DOHH2 (cell line): ENCODE measurements around the gene XKR8.

Source experiments
- H3F3A ChIP-seq: fragments of 200-600 bp; sonication (generic), shearing (Covaris generic); 2 replicates; pipeline ENCODE4 v1.6.0; 2016; ENCODE audit warnings: antibody characterized with exemption, mild to moderate bottlenecking; ENCODE audit not compliant: control insufficient read depth, insufficient read depth
- H3K27ac ChIP-seq: fragments of 200-600 bp; sonication (generic); 2 replicates; pipeline ENCODE4 v1.5.1; 2014; ENCODE audit warnings: low read depth, mild to moderate bottlenecking, low read length, moderate library complexity
- H3K27me3 ChIP-seq: fragments of 200-600 bp; sonication (generic); 2 replicates; pipeline ENCODE4 v1.6.1; 2014; ENCODE audit warnings: mild to moderate bottlenecking, low read length, mixed read lengths; ENCODE audit not compliant: control insufficient read depth
- H3K36me3 ChIP-seq: fragments of 200-600 bp; sonication (generic); 2 replicates; pipeline ENCODE4 v1.6.1; 2014; ENCODE audit warnings: mild to moderate bottlenecking, low read length, moderate library complexity, mixed read lengths; ENCODE audit not compliant: control insufficient read depth
- H3K4me1 ChIP-seq: fragments of 200-600 bp; sonication (generic); 2 replicates; pipeline ENCODE4 v1.6.1; 2014; ENCODE audit warnings: mild to moderate bottlenecking, low read length, mixed read lengths; ENCODE audit not compliant: control insufficient read depth
- H3K4me2 ChIP-seq: fragments of 200-600 bp; sonication (generic); 2 replicates; pipeline ENCODE4 v1.6.0; 2014; ENCODE audit warnings: mild to moderate bottlenecking, low read length, moderate library complexity
- H3K4me3 ChIP-seq: fragments of 200-600 bp; sonication (generic); 2 replicates; pipeline ENCODE4 v1.5.1; 2014; ENCODE audit warnings: mild to moderate bottlenecking, low read length, mixed read lengths
- H3K79me2 ChIP-seq: fragments of 200-600 bp; sonication (generic); 2 replicates; pipeline ENCODE4 v1.6.1; 2014; ENCODE audit warnings: mild to moderate bottlenecking, low read length, mixed read lengths; ENCODE audit not compliant: control insufficient read depth
- H3K9me2 ChIP-seq: fragments of 200-600 bp; sonication (generic); replicated peaks from 2 replicates; pipeline ENCODE4 v1.6.1; 2014; ENCODE audit warnings: mild to moderate bottlenecking, low read length, mixed read lengths; ENCODE audit not compliant: control insufficient read depth
- H3K9me3 ChIP-seq: fragments of 200-600 bp; sonication (generic); 2 replicates; pipeline ENCODE4 v1.6.1; 2014; ENCODE audit warnings: antibody characterized with exemption, low read length, mixed read lengths; ENCODE audit not compliant: control insufficient read depth, insufficient read depth
- H4K20me1 ChIP-seq: fragments of 200-600 bp; sonication (generic); 2 replicates; pipeline ENCODE4 v1.6.0; 2014; ENCODE audit warnings: low read depth, mild to moderate bottlenecking, antibody characterized with exemption, low read length, moderate library complexity; ENCODE audit not compliant: control insufficient read depth, insufficient read depth
- EZH2phosphoT487 ChIP-seq: fragments of 200-600 bp; sonication (generic); IDR thresholded peaks from 2 replicates; pipeline ENCODE4 v1.6.1; 2017; ENCODE audit warnings: borderline replicate concordance, mild to moderate bottlenecking, antibody characterized with exemption, low read length, moderate library complexity, mixed read lengths
- TF ChIP-seq, protein P1 (sequence below): fragments of 200-600 bp; sonication (generic); IDR thresholded peaks from one replicate; pipeline ENCODE4 v1.5.1; 2014; ENCODE audit warnings: antibody characterized with exemption, mild to moderate bottlenecking, low read depth, low read length; ENCODE audit not compliant: poor library complexity, severe bottlenecking

Gene XKR8

DNA sequence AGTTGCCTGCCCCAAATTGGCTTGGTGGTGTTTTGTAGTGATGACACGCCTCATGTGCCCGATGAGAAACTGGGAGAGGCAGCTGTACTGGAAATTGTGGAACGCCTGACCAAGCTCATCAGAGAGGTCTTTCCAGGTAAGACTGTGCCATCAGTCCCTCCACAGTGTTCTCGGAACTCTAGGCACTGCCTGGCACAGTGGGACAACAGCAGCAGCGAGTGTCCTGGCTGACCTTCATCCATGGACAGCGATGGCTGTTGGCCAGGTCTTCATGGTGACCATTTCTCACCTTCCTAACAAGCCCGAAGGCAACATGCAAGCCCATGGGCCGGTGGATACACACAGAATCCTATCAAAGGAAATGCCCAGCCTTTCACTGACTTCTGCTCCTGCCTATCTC lies 10.7 kb upstream of the XKR8 start:
- no peaks in the 10 kb centered on the region for H3K9me2 ChIP-seq
- H3K4me3 ChIP-seq = no peak overlapping the region
- H3F3A ChIP-seq = no peaks in the 10 kb centered on the region
- H3K27me3 ChIP-seq = no peaks in the 10 kb centered on the region
- H3K9me3 ChIP-seq = no peaks in the 10 kb centered on the region
- no peaks in the 10 kb centered on the region for H3K36me3 ChIP-seq
- no peak for TF ChIP-seq EZH2phosphoT487
- TF ChIP-seq, protein P1, sequence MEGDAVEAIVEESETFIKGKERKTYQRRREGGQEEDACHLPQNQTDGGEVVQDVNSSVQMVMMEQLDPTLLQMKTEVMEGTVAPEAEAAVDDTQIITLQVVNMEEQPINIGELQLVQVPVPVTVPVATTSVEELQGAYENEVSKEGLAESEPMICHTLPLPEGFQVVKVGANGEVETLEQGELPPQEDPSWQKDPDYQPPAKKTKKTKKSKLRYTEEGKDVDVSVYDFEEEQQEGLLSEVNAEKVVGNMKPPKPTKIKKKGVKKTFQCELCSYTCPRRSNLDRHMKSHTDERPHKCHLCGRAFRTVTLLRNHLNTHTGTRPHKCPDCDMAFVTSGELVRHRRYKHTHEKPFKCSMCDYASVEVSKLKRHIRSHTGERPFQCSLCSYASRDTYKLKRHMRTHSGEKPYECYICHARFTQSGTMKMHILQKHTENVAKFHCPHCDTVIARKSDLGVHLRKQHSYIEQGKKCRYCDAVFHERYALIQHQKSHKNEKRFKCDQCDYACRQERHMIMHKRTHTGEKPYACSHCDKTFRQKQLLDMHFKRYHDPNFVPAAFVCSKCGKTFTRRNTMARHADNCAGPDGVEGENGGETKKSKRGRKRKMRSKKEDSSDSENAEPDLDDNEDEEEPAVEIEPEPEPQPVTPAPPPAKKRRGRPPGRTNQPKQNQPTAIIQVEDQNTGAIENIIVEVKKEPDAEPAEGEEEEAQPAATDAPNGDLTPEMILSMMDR = no peak
- H3K79me2 ChIP-seq = no peaks in the 10 kb centered on the region
- no peaks in the 10 kb centered on the region for H4K20me1 ChIP-seq
- H3K4me1 ChIP-seq = no peaks in the 10 kb centered on the region
- H3K4me2 ChIP-seq = no peak overlapping the region
- no peak overlapping the region for H3K27ac ChIP-seq

DNA sequence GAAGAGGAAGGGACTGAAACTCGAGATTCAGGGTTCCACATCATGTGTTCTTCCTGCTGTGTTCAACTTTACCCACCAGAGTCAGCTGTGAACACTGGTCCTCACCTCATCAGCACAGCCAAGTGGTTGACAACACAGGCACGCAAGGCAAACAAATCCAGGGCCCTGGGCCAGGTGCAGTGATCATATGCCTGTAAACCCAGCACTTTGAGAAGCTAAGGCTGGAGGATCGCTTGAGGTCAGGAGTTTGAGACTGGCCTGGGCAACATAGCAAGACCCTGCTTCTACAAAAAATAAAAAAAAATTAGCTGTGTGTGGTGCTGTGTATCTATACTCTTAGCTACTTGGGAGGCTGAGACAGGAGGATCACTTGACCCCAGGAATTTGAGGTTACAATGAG lies 8.4 kb upstream of the XKR8 start:
- H3K4me3 ChIP-seq = no peak overlapping the region
- H3K9me2 ChIP-seq = no peaks in the 10 kb centered on the region
- H3K27ac ChIP-seq = no peak overlapping the region
- no peaks in the 10 kb centered on the region for H4K20me1 ChIP-seq
- TF ChIP-seq, protein P1 = no peak
- TF ChIP-seq EZH2phosphoT487 = no peak
- no peak overlapping the region for H3K4me2 ChIP-seq
- H3K36me3 ChIP-seq = no peaks in the 10 kb centered on the region
- H3F3A ChIP-seq = no peaks in the 10 kb centered on the region
- H3K4me1 ChIP-seq = no peaks in the 10 kb centered on the region
- H3K9me3 ChIP-seq = no peaks in the 10 kb centered on the region
- H3K79me2 ChIP-seq = no peaks in the 10 kb centered on the region
- no peaks in the 10 kb centered on the region for H3K27me3 ChIP-seq

GRCh38 chr1:27952147-27952546 lies 7.6 kb upstream of the XKR8 start:
- Histone ChIP-seq H3F3A (no peaks in the 10 kb centered on the region), H4K20me1 (no peaks in the 10 kb centered on the region), H3K4me2 (no peak overlapping the region), H3K4me3 (no peak overlapping the region), H3K27me3 (no peaks in the 10 kb centered on the region), H3K9me3 (no peaks in the 10 kb centered on the region), H3K79me2 (no peaks in the 10 kb centered on the region), H3K4me1 (no peaks in the 10 kb centered on the region), H3K36me3 (no peaks in the 10 kb centered on the region), H3K9me2 (no peaks in the 10 kb centered on the region), H3K27ac (no peak overlapping the region)
- no peak for TF ChIP-seq EZH2phosphoT487
- TF ChIP-seq, protein P1 = no peak

GRCh38 chr1:27954186-27954585 lies 5.6 kb upstream of the XKR8 start:
- Histone ChIP-seq H3K36me3 (no peaks in the 10 kb centered on the region), H3K9me2 (no peaks in the 10 kb centered on the region), H3K4me1 (peaks cover 1% of the 10 kb centered on the region), H3K27ac (no peak overlapping the region), H3K4me3 (no peak overlapping the region), H4K20me1 (no peaks in the 10 kb centered on the region), H3K27me3 (no peaks in the 10 kb centered on the region), H3K9me3 (no peaks in the 10 kb centered on the region), H3K4me2 (no peak overlapping the region), H3K79me2 (no peaks in the 10 kb centered on the region), H3F3A (no peaks in the 10 kb centered on the region)
- TF ChIP-seq, protein P1 = no peak
- no peak for TF ChIP-seq EZH2phosphoT487
